ENCODE results near the gene KATNAL2. TPM values are rescaled to one million over a fixed set of nuclear protein-coding genes. Genes with fewer than 3 reads are reported as not detected.

The KATNAL2 gene
- total and polyA plus RNA-seq, 10 of the 15 experiments (the other 5 are each of a cell fraction or from before 2014, with no cell fraction given): 0.20 to 2.4 (median 1.7) TPM

DNA sequence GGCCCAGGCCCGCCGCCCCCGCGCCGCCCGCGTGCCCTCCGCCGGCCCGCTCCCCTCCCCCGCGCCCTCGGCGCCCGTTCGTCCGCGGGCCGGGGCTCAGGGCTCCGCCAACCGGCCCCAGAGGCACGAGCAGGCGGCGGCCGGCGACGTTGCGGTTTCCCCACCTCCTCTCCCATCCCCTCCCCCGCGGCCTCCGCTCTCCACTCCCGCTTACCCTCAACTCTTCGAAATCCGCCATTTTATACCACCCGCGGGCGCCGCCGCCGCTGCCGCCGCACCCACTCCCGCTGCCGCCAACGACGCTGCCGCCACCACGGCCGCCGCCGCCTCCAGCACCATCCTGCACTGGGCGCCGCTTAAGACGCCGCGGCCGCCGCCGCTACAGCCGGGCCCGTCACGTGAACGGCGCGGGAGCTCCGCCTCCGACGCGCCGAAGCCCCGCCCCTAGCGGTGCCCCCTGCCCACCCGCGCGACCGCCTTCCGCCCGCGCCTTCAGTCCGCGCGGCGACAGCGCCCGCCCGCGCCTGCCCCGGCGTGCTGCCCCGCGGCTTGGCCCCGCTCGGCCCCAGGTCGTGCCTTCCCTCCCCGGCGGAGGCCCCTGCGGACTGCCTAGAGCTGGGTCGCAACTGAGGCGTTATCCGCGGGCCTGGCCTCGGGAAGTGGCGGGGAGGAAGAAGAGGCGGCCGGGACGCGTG is at the start of gene KATNAL2, which contains the start of gene PIAS2 (continued):
- TF ChIP-seq, protein P1, sequence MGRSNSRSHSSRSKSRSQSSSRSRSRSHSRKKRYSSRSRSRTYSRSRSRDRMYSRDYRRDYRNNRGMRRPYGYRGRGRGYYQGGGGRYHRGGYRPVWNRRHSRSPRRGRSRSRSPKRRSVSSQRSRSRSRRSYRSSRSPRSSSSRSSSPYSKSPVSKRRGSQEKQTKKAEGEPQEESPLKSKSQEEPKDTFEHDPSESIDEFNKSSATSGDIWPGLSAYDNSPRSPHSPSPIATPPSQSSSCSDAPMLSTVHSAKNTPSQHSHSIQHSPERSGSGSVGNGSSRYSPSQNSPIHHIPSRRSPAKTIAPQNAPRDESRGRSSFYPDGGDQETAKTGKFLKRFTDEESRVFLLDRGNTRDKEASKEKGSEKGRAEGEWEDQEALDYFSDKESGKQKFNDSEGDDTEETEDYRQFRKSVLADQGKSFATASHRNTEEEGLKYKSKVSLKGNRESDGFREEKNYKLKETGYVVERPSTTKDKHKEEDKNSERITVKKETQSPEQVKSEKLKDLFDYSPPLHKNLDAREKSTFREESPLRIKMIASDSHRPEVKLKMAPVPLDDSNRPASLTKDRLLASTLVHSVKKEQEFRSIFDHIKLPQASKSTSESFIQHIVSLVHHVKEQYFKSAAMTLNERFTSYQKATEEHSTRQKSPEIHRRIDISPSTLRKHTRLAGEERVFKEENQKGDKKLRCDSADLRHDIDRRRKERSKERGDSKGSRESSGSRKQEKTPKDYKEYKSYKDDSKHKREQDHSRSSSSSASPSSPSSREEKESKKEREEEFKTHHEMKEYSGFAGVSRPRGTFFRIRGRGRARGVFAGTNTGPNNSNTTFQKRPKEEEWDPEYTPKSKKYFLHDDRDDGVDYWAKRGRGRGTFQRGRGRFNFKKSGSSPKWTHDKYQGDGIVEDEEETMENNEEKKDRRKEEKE (IDR thresholded peaks at IDR 0.05): 0 out of 2 replicates have a peak, but pooled peaks have one; percentile 60
- TF ChIP-seq ZZZ3 (IDR thresholded peaks at IDR 0.05; ENCODE audit: control insufficient read depth, insufficient read length, low read depth) (no peak), SUPT20H (IDR thresholded peaks at IDR 0.05; ENCODE audit: borderline replicate concordance, control insufficient read depth, low read depth, low read length) (no peak), BRCA1 (IDR thresholded peaks at IDR 0.05; ENCODE audit: low read depth, low read length) (no peak), KLF5 (IDR thresholded peaks at IDR 0.05; ENCODE audit: partially characterized antibody) (no peak), TCF7 (IDR thresholded peaks at IDR 0.05; ENCODE audit: borderline replicate concordance) (no peak), NR2C1 (IDR thresholded peaks at IDR 0.05) (0 out of 2 replicates have a peak, but pooled peaks have one; percentile 13), CBFB (IDR thresholded peaks at IDR 0.05; ENCODE audit: low read depth) (no peak), RAD21 (IDR thresholded peaks at IDR 0.05; ENCODE audit: insufficient read depth, low read depth, low read length) (peak; percentile 53; the same call in 1 of the 2 replicates), NFYA (IDR thresholded peaks at IDR 0.05; ENCODE audit: borderline replicate concordance, low read depth, low read length) (no peak), NRF1 (conservative IDR thresholded peaks at IDR 0.05; ENCODE audit: low read depth, low read length) (no peak), ZNF24 (IDR thresholded peaks at IDR 0.05) (no peak; the same call in 1 of the 2 replicates), JUNB (IDR thresholded peaks at IDR 0.05) (no peak), SP1 (IDR thresholded peaks at IDR 0.05; ENCODE audit: low read depth, low read length) (peak; percentile 10), ZNF384 (IDR thresholded peaks at IDR 0.05; ENCODE audit: borderline replicate concordance, low read depth, low read length) (no peak), HDGF (IDR thresholded peaks at IDR 0.05) (no peak), SREBF1 (IDR thresholded peaks at IDR 0.05; ENCODE audit: low read length) (no peak), FOXM1 (IDR thresholded peaks at IDR 0.05; ENCODE audit: low read depth, low read length) (no peak), EED (IDR thresholded peaks at IDR 0.05; ENCODE audit: low read depth) (peak; percentile 18; the same call in 1 of the 2 replicates), CBX5 (IDR thresholded peaks at IDR 0.05; ENCODE audit: low read depth) (no peak), POLR2A (IDR thresholded peaks at IDR 0.05; ENCODE audit: low read depth, low read length) (peak; percentile 97), POU2F2 (IDR thresholded peaks at IDR 0.05; ENCODE audit: borderline replicate concordance, low read depth, low read length) (peak; percentile 52; the same call in 1 of the 3 replicates), TCF12 (IDR thresholded peaks at IDR 0.05; ENCODE audit: low read depth, low read length) (no peak; the same call in 1 of the 2 replicates), NR2C2 (IDR thresholded peaks at IDR 0.05; ENCODE audit: borderline replicate concordance, control insufficient read depth, insufficient read length, low read depth) (no peak)
- TF ChIP-seq, protein P2, sequence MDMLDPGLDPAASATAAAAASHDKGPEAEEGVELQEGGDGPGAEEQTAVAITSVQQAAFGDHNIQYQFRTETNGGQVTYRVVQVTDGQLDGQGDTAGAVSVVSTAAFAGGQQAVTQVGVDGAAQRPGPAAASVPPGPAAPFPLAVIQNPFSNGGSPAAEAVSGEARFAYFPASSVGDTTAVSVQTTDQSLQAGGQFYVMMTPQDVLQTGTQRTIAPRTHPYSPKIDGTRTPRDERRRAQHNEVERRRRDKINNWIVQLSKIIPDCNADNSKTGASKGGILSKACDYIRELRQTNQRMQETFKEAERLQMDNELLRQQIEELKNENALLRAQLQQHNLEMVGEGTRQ (IDR thresholded peaks at IDR 0.05; ENCODE audit: borderline replicate concordance, low read depth, low read length): peak; percentile 49
- TF ChIP-seq, protein P3, sequence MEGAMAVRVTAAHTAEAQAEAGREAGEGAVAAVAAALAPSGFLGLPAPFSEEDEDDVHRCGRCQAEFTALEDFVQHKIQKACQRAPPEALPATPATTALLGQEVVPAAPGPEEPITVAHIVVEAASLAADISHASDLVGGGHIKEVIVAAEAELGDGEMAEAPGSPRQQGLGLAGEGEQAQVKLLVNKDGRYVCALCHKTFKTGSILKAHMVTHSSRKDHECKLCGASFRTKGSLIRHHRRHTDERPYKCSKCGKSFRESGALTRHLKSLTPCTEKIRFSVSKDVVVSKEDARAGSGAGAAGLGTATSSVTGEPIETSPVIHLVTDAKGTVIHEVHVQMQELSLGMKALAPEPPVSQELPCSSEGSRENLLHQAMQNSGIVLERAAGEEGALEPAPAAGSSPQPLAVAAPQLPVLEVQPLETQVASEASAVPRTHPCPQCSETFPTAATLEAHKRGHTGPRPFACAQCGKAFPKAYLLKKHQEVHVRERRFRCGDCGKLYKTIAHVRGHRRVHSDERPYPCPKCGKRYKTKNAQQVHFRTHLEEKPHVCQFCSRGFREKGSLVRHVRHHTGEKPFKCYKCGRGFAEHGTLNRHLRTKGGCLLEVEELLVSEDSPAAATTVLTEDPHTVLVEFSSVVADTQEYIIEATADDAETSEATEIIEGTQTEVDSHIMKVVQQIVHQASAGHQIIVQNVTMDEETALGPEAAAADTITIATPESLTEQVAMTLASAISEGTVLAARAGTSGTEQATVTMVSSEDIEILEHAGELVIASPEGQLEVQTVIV (IDR thresholded peaks at IDR 0.05; ENCODE audit: borderline replicate concordance, partially characterized antibody): no peak
